Keratinocyte (primary cell): ENCODE measurements around the gene SLC49A4.

Experiments used
- CTCF ChIP-seq, 3 experiments: IDR thresholded peaks in 1 of 3; conservative IDR thresholded peaks in 1 of 3; optimal IDR thresholded peaks in 1 of 3; 2 replicates in 2 of 3; 3 replicates in 1 of 3; pipeline versions ENCODE3 to v1.5.1; 2011; ENCODE audit warnings: low read length in 3 of 3, mild to moderate bottlenecking in 3 of 3, moderate library complexity in 2 of 3, control low read depth in 1 of 3, inconsistent platforms in 1 of 3; ENCODE audit not compliant: insufficient read depth in 2 of 3; ENCODE audit errors: extremely low read depth in 1 of 3
- EZH2 ChIP-seq: IDR thresholded peaks from one replicate; pipeline ENCODE4 v1.6.1; 2012; ENCODE audit warnings: inconsistent platforms, mild to moderate bottlenecking, low read length, moderate library complexity

- no peak for TF ChIP-seq CTCF (optimal IDR thresholded peaks at IDR 0.05 in 1 of 3, IDR thresholded peaks at IDR 0.05 in 1 of 3, conservative IDR thresholded peaks at IDR 0.05 in 1 of 3; ENCODE audit: extremely low read depth in 1 of 3, insufficient read depth in 2 of 3, low read length in 3 of 3)
- no peak for TF ChIP-seq EZH2
These were observed 121.2 kb downstream of the SLC49A4 start for GRCh38 chr3:122916084-122916483.
